NCI-H748 (cell line): Measurements from ENCODE around the gene ATXN1.
"Not testable (repeated sequence)": the region's sequence is repeated elsewhere in the genome, so short reads cannot be mapped to it uniquely, and the experiment has no call there.

Experiments used
- DNase-seq: peaks from one replicate; lab custom pipeline; 2025; ENCODE audit not compliant: unreplicated experiment; lab: John Stamatoyannopoulos, UW

ATXN1 gene

DNA sequence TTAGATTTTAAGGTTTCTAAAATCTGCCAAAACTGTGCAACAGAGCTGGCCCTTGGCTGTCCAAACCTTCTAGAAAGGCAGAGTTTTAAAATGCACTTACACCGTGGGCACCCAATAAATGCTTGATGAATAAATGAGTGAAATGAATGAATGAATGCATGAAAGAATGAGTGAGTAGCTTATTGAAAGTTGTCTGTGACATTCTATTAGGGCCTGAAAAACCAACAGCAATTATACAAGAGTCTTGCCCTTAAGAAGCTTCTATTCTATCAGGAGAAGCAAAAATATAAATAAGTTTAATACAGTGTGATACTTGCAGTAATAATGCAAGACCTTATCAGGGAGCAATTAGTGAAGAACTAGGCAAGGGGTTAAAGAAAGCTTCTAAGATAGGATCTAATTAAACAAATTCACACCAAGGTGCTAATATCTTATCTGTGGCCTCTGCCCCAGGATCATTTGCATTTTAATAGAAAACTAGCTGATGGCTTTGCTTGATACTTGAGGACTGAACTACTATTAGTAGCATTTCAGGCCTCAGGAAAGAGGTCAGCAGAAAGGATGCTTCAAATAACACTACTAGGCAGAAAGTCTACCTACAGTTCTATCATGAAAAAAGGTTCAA, 292.2 kb downstream of the ATXN1 start:
- no peak for DNase-seq

DNA sequence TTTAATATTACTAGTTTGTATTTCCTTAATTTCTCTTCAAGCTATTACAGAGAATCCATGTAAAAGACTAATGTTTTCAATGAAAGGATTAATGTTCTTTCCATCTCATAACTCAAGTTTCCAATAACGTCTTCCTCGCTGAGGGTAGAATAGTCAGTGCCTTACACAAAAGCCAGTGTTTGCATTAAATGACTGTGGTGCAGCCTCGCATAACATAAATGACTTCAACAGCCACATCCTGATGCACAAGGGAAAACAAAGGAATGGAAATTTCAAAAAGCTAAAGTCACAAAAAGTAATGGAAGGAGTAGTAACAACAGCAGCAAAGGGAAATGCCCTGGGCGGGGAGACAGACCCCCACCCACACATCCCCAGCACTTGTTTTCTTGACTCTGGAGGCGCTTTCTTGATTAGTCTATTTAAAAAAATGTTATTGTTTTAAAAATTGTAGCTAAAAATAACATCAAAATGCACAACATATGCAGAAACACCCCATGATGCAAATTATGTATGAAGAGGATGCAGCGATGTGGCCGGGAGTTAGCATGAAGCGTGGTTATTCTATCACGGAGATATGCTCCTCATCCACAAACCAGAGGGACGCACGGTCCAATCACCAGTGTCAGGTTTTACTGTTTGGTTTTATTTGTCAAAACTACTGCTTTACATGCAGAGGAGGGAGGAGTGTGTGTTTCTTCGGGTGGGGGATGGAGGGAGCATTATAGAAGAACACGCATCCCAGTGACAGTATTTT, 294.3 kb downstream of the ATXN1 start:
- no peak for DNase-seq

DNA sequence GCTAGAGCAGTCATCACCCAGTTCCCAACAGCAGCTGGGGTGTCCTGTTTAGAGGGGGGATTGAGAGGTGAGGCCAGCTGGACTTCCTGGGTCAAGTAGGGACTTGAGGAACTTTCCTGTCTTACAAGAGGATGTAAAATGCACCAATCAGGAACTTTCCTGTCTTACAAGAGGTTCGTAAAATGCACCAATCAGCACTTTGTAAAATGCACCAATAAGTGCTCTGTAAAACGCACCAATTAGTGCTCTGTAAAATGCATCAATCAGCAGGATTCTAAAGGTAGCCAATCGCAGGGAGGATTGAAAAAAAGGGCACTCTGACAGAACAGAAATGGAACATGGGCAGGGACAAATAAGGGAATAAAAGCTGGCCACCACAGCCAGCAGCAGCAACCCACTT, 297.2 kb downstream of the ATXN1 start:
- DNase-seq: no peak

GRCh38 chr6:16463246-16463645, 298.0 kb downstream of the ATXN1 start:
- DNase-seq: not testable (repeated sequence)

DNA sequence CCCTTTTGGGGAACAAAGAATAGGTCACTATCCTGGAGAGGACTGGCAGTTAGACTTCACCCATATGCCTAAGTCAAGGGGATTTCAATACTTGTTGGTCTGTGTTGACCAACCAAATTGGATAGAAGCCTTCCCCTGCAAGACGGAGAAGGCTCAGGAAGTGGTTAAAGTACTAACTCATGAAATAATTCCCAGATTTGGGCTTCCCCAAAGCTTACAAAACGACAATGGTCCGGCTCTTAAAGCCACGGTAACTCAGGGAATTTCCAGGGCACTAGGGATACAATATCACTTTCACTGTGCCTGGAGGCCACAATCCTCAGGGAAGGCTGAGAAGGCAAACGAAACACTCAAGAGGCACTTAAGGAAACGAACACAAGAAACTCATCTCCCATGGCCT, 299.8 kb downstream of the ATXN1 start:
- DNase-seq: no peak

GRCh38 chr6:16459472-16459871, 301.8 kb downstream of the ATXN1 start:
- DNase-seq: not testable (repeated sequence)

DNA sequence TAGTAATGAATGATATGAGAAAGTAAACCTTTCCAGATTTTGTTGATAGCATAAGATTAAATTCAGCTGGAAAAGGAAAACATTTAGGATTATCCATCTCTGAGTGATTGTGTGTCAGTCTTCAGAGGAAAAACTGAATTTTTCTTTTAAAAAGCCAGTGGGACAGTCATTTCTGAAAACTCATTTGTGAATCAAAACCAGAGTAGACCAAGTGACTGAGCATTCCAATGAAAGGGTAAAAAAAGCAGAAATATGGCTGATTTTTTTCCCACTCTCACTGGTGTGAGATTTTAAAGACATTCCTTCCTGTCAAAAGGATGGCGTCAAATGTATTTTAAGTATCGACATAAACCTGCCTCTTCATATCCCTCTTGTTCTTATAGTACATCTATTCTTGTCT, 308.9 kb downstream of the ATXN1 start:
- DNase-seq: no peak

GRCh38 chr6:16450821-16451220, 310.4 kb downstream of the ATXN1 start:
- no peak for DNase-seq

GRCh38 chr6:16450285-16450684, 311.0 kb downstream of the ATXN1 start:
- no peak for DNase-seq

DNA sequence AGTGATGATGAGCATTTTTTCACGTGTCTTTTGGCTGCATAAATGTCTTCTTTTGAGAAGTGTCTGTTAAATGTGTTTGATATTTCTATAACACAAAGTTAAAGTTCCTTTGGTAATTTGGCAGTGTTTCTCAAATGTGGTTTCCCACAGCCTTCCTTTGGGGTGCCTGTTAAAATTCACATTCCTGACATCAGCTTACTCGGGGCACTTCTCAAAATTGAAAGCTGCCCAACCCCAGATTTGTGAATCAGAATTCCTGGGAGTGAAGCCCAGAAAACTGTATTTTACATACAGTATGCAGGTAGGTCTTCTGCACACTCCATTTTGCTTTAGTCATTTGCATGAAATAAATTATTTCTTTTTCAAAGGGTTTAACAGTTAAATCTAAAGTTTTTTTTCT, 315.0 kb downstream of the ATXN1 start:
- no peak for DNase-seq

DNA sequence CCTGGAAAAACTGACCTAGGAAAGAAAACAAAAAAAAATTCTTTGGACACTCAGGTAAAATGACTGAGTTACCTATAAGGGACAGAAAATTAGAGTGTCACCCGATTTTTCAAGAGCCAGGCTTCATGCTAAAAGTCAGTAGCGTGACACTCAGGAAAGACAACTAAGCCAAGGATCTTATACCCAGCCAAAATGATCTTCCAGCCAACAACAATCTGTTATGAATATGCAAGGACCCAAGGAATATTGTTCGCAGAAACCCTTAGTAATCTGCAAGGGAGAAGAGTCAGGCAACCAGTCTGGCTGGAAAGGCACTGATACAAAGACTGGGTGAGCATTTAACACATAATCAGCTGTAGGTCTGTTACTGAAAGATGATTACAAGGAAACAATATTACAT, 319.2 kb downstream of the ATXN1 start:
- DNase-seq: no peak

DNA sequence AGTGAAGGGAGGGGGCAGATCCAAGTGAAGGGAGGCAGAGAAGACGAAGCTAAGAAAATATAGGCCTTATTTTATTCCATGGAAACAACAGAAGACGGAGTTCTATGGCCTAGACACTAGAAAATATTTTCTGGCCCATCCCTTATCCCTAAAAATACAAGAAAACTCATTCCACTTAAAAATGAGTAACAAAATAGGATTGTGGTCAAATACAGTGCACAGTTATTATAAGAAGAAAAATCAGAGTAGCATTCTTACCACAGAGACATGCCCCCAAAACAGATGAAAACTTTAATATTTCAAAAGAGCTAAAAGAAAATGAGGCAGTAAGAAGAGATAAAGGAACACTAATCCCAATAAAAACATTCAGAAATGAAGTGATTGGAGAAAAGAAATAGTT, 320.0 kb downstream of the ATXN1 start:
- DNase-seq: no peak

- DNase-seq: no peak
Measured at GRCh38 chr6:16440636-16441212, 320.5 kb downstream of the ATXN1 start.

- no peak for DNase-seq
Measured at GRCh38 chr6:16438718-16439591, 322.3 kb downstream of the ATXN1 start.

DNA sequence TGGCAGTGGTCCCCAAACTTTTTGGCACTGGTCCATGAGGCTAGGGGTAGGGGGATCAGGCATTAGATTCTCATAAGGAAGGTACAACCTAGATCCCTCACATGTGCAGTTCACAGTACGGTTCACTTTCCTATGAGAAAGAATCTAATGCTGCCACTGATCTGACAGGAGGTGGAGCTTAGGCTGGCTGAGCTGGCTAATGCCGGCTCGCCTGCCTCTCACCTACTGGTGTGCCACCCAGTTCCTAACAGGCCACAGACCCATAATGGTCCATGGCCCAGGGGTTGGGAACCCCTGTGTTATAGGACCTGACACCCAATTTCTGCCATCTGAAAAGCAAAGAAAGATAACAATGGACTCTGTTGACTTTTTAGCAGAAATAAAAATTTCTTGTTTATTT, 323.3 kb downstream of the ATXN1 start:
- no peak for DNase-seq

GRCh38 chr6:16437095-16437494, 324.2 kb downstream of the ATXN1 start:
- no peak for DNase-seq

DNA sequence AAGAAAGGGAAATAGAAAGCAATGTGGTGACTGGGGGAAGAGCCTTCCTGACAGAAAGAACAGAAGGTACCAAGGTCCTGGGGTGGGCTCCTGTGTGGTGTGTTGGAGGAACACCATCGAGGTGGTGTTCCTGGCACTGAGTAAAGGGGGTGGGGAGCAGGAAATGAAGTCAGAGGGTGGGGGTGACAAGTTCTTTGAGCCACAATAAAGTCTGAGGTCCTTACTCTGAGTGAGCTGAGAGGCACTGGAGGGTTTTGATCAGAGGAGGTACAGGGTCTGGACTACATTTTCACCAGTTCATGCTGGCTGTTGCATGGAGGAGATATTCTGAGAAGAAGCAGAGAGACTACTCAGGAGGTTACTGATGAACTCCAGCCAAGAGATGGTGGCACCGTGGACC, 324.7 kb downstream of the ATXN1 start:
- no peak for DNase-seq

DNA sequence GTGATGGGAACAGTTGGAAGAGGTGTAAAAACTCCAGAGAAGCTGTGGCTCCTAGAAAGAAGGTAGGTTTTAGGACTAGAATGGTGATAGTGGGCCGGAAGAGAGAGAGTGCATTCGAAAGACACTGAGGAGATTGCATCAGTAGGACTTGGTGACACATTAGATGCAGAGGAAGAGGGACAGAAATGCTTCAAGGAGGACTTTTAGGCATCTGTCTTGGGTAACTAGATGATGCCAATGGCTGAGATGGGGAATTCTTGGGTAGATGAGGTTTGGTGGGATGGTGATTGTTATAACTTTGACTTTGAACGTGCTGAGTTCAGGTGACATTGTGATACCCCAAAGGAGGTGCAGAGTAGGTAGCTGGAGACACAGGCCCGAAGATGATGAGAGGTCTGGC, 326.4 kb downstream of the ATXN1 start:
- no peak for DNase-seq

DNA sequence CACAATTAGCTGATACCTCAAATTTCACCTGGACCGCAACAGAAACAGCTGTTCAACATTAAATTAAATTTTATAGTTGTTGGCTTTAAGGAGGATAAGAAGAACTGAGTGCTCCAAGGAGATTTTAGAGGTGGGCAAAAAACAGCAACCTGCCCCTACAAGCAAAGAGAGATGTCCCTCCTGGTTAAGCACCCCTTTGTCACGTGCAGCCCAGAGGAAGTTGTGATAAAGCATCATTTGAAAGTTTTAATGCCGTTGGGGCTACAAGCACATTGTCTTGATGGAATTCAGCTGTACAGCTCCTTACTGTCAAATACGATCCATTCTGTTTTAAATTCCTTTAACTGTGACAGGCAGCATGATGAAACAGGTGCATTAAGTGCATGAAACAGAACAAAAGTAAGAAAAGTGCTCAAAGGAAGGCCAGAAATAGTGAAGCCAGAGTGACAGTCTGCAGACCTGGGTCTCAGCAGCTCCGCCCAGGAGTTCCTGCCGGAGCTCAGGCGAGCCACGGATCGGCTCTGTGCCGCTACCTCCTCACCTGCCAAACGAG, 327.8 kb downstream of the ATXN1 start:
- no peak for DNase-seq

DNA sequence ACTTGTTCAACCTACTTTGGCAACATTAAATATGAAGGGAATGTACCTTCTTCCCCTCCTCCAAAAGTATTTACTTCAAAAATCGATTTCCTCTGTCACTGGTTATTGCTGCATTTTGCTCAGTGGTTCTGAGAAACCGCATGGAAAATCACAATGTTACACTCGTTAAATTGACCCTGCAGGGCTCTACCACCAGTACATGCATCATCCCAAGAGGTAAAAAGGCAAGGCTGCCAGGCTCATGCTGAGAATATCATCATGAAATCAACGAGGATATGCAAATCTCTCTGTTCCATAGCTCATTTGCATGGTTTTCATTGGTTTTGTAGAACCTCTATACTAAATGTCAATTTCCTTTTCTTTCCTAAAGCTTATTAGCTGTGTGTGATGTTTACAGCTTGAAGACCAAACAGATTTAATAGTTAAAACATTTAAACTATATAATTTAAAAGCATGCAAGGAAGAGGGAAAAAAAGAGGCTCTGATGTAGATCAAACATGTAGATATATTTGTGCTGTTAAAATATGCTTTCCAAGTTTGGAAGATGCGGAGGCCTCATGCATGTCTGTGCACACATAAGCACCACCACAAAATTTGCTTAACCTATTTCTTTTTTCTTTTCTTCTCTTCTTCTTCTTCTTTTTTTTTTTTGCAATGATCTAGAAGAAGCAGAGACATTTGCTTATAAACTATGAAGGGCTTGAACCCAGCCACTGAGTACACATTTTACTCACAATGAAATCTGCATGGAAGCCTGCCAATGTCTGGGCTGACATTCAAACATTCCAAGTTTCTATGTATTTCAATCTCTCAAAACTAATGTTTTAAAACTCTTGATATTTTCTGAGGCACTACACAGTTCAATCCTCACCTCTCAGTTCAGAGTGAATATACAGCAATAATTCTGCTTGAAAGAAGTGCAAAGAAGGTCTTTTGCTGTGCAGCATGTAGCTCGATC, 328.9 kb downstream of the ATXN1 start:
- no peak for DNase-seq
